Lower leg skin (tissue), 3 donors: Measurements from ENCODE around the gene PHF21A.

ENCODE experiments used
- POLR2A ChIP-seq, 2 donors: fragments of 450-650 bp; IDR thresholded peaks; one replicate each; pipeline ENCODE4 v1.6.1; 2016 to 2017; ENCODE audit warnings: antibody characterized with exemption in 2 of 2, mild to moderate bottlenecking in 1 of 2, moderate library complexity in 1 of 2
- TF ChIP-seq, protein P1 (sequence below), 3 donors: fragments of 450-650 bp; IDR thresholded peaks; one replicate each; pipeline ENCODE4 v1.5.1; 2016; ENCODE audit warnings: antibody characterized with exemption in 3 of 3, mild to moderate bottlenecking in 3 of 3, moderate library complexity in 2 of 3

DNA sequence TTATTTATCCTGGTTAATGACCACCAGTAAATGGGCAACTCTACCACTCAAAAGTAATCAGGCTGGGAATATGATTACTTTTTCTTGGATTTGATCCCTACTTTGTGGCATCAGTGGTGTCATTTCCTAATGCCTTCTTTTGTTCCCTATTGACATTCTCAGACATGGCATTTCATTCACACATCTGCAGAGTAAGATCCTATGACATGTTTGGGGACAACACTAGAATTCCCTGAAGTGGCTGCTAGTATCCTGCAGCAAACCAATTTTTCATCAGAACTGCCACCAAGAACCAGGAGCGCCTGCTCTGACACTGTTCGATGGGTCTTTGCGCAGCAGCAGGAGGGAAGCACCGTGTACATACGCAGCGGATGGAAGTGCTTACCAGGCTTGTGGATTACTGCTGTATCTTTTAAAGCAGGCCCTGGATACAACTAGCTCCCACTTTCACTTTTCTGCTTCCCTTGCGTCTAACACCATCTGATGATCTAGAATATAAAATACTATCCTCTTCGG, 101.1 kb downstream of the PHF21A start:
- TF ChIP-seq, protein P1, sequence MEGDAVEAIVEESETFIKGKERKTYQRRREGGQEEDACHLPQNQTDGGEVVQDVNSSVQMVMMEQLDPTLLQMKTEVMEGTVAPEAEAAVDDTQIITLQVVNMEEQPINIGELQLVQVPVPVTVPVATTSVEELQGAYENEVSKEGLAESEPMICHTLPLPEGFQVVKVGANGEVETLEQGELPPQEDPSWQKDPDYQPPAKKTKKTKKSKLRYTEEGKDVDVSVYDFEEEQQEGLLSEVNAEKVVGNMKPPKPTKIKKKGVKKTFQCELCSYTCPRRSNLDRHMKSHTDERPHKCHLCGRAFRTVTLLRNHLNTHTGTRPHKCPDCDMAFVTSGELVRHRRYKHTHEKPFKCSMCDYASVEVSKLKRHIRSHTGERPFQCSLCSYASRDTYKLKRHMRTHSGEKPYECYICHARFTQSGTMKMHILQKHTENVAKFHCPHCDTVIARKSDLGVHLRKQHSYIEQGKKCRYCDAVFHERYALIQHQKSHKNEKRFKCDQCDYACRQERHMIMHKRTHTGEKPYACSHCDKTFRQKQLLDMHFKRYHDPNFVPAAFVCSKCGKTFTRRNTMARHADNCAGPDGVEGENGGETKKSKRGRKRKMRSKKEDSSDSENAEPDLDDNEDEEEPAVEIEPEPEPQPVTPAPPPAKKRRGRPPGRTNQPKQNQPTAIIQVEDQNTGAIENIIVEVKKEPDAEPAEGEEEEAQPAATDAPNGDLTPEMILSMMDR (IDR thresholded peaks at IDR 0.05), result no peak
- no peak for TF ChIP-seq POLR2A (IDR thresholded peaks at IDR 0.05)
